PC-3 (cell line): Measurements from ENCODE around the gene KCTD20. TPM values are rescaled to one million over a fixed set of nuclear protein-coding genes. Genes with fewer than 3 reads are reported as not detected.
A peak's percentile ranks its signal among the peaks of the same experiment; 100 is the strongest.

Experiments used
- ATAC-seq: fragments of 200-7000 bp; cut with Tn5 transposase; 2 replicates; pipeline ENCODE4 v1.9.1; 2020; ENCODE audit warnings: mild to moderate bottlenecking, moderate library complexity
- BruUV-seq: library from RNA; stranded (reverse); fragments of 400-500 nt; replicated peaks from 2 replicates; lab custom pipeline; 2021; lab: Mats Ljungman, UMichigan
- CTCF ChIA-PET: fragments of 300-600 bp; sonication (Branson Sonifier 250); formaldehyde crosslinking; loops from one replicate; lab custom pipeline; 2022; ENCODE audit warnings: antibody characterized with exemption; lab: Charles Lee
- POLR2A ChIA-PET: fragments of 300-600 bp; sonication (Branson Sonifier 250); formaldehyde crosslinking; loops from one replicate; lab custom pipeline; 2022; ENCODE audit warnings: antibody characterized with exemption; ENCODE audit not compliant: unreplicated experiment; lab: Charles Lee
- DNase-seq: peaks from one replicate; pipeline ENCODE4 v3.0.0-alpha.2; 2015
- H2AFZ ChIP-seq: fragments of 300-600 bp; sonication (generic); 2 replicates; pipeline ENCODE4 v1.6.0; 2016; ENCODE audit warnings: antibody characterized with exemption, low read length
- H3F3A ChIP-seq: fragments of 300-600 bp; sonication (generic); one replicate; pipeline ENCODE4 v1.6.0; 2017; ENCODE audit warnings: antibody characterized with exemption, low read length, control low read depth, mild to moderate bottlenecking; ENCODE audit not compliant: unreplicated experiment
- H3K27ac ChIP-seq: fragments of 300-600 bp; sonication (generic); 2 replicates; pipeline ENCODE4 v1.5.1; 2016; ENCODE audit warnings: mild to moderate bottlenecking, low read length
- H3K27me3 ChIP-seq: fragments of 300-600 bp; sonication (generic); 2 replicates; pipeline ENCODE4 v1.6.1; 2016; ENCODE audit warnings: low read length, mixed read lengths
- H3K36me3 ChIP-seq: fragments of 300-600 bp; sonication (generic); 2 replicates; pipeline ENCODE4 v1.6.1; 2016; ENCODE audit warnings: low read depth, mixed run types, low read length, mixed read lengths
- H3K4me1 ChIP-seq: fragments of 300-600 bp; sonication (generic); 2 replicates; pipeline ENCODE4 v1.5.1; 2016; ENCODE audit warnings: low read length; ENCODE audit not compliant: insufficient read depth
- H3K4me2 ChIP-seq: fragments of 300-600 bp; sonication (generic); 2 replicates; pipeline ENCODE4 v1.6.0; 2016; ENCODE audit warnings: low read length
- H3K4me3 ChIP-seq: fragments of 300-600 bp; sonication (generic); 2 replicates; pipeline ENCODE4 v1.5.1; 2016; ENCODE audit warnings: mild to moderate bottlenecking, low read length, mixed read lengths
- H3K79me2 ChIP-seq: fragments of 300-600 bp; sonication (generic); 2 replicates; pipeline ENCODE4 v1.6.1; 2017; ENCODE audit warnings: low read length, mixed read lengths
- H3K9ac ChIP-seq: fragments of 300-600 bp; sonication (generic); 2 replicates; pipeline ENCODE4 v1.6.0; 2016; ENCODE audit warnings: mild to moderate bottlenecking, low read length
- H3K9me2 ChIP-seq: fragments of 300-600 bp; sonication (generic); replicated peaks from 2 replicates; pipeline ENCODE4 v1.6.1; 2016; ENCODE audit warnings: mixed run types, low read length, mixed read lengths
- H3K9me3 ChIP-seq: fragments of 300-600 bp; sonication (generic); 2 replicates; pipeline ENCODE4 v1.6.1; 2016; ENCODE audit warnings: low read length, mixed read lengths
- H4K20me1 ChIP-seq: fragments of 300-600 bp; sonication (generic); 2 replicates; pipeline ENCODE4 v1.6.1; 2016; ENCODE audit warnings: low read length, mixed read lengths
- EZH2 ChIP-seq: fragments of 300-600 bp; sonication (generic); IDR thresholded peaks from one replicate; pipeline ENCODE4 v1.6.1; 2017; ENCODE audit warnings: antibody characterized with exemption, mild to moderate bottlenecking, low read length; ENCODE audit not compliant: unreplicated experiment
- EZH2phosphoT487 ChIP-seq: fragments of 300-600 bp; sonication (generic); IDR thresholded peaks from 2 replicates; pipeline ENCODE4 v1.6.1; 2018; ENCODE audit warnings: mild to moderate bottlenecking, antibody characterized with exemption, low read length, borderline replicate concordance
- intact Hi-C: fragments of 100-400 bp; cut with micrococcal nuclease; formaldehyde crosslinking; loops from 2 replicates; pipeline ENCODE4 v1.9.0; 2023
- total RNA-seq: library from RNA; depleted of rRNA; stranded (reverse); fragments of >200 nt; gene quantifications from 2 replicates; pipeline ENCODE4 v1.2.3, GENCODE V29; 2014
- TF ChIP-seq, protein P1 (sequence below): fragments of 300-600 bp; sonication (generic); conservative IDR thresholded peaks from 2 replicates; pipeline ENCODE4 v1.5.1; 2017; ENCODE audit warnings: antibody characterized with exemption, low read depth, mild to moderate bottlenecking, low read length

Gene KCTD20
- total RNA-seq, 1 experiment from 2014 or later: 26.5 TPM

DNA sequence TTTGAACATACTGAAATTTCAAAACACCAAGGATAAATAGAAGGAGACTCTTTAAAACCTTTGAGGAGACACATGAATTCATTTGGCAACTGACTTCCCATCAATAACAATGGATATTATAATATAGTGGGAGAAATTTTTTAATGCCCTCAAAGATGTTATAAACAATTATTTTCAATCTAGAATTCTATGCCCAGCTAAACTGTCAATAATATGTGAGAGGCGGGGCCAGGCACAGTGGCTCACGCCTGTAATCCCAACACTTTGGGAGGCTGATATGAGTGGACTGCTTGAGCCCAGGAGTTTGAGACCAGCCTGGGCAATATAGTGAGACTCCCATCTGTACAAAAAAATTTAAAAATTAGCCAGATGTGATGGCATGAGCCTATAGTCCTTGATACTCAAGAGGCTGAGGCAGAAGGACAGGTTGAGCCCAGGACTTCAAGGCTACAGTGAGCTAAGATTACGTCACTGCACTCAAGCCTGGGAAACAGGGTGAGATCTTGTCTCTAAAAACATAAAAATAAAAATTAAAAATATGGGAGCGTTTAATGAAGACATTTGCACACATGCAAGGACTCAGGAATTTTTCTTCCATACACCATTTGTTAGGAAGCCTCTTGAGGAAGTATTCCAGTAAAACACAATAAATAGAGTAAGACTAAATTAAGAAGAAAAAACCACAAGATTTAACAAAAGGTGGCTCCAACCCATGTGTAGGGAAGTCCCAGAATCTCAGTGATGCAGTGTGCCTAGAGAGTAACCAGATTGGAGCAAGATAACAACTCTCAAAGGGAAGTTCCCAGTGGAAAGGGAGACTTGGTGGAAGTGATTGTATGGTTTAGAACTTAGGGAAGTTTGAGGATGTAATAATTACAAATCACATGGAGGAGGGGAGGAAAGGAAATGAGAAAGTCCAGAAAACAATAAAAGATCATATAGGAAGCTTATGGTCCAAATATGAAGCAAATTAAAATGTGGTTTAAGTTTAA, 29.0 kb upstream of the KCTD20 start:
- DNase-seq (no peak), ATAC-seq (no peak)
- Histone ChIP-seq H3K4me3 (no peak overlapping the region), H3K79me2 (no peaks in the 10 kb centered on the region), H3K4me2 (no peak overlapping the region), H3K27me3 (no peaks in the 10 kb centered on the region), H3K27ac (no peak overlapping the region), H2AFZ (no peak overlapping the region), H3F3A (no peaks in the 10 kb centered on the region), H3K9me3 (no peaks in the 10 kb centered on the region), H4K20me1 (no peaks in the 10 kb centered on the region), H3K9ac (no peak overlapping the region), H3K36me3 (no peaks in the 10 kb centered on the region), H3K9me2 (no peaks in the 10 kb centered on the region), H3K4me1 (no peaks in the 10 kb centered on the region)
- ChIA-PET CTCF (no interaction called here), POLR2A (no interaction called here)
- no peak for TF ChIP-seq EZH2
- TF ChIP-seq, protein P1, sequence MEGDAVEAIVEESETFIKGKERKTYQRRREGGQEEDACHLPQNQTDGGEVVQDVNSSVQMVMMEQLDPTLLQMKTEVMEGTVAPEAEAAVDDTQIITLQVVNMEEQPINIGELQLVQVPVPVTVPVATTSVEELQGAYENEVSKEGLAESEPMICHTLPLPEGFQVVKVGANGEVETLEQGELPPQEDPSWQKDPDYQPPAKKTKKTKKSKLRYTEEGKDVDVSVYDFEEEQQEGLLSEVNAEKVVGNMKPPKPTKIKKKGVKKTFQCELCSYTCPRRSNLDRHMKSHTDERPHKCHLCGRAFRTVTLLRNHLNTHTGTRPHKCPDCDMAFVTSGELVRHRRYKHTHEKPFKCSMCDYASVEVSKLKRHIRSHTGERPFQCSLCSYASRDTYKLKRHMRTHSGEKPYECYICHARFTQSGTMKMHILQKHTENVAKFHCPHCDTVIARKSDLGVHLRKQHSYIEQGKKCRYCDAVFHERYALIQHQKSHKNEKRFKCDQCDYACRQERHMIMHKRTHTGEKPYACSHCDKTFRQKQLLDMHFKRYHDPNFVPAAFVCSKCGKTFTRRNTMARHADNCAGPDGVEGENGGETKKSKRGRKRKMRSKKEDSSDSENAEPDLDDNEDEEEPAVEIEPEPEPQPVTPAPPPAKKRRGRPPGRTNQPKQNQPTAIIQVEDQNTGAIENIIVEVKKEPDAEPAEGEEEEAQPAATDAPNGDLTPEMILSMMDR: no peak
- TF ChIP-seq EZH2phosphoT487: no peak
- intact Hi-C loops: no loop called here
- no TSS peak for BruUV-seq

DNA sequence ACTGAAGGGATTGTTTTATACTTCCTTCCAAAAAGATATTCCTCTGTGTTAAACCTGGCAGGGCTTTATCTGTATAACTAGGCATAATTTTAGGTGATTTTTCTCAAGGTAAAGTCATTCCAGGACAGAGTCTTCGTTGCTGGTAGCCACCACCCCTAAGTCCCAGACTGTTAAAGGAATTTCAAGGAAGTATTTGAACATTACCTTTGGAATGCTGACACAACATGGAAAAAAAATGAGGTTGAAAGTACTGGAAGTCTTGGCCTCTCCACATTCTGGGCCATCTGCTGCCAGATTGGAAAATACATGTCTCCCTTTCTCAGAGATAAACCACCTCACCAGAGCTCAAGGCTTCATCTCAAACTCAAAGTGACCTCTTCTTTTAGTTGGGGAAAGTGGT, 28.3 kb upstream of the KCTD20 start:
- BruUV-seq: no TSS peak
- Histone ChIP-seq H3K27me3 (no peaks in the 10 kb centered on the region), H3K36me3 (no peaks in the 10 kb centered on the region), H3K27ac (no peak overlapping the region), H3K9me2 (no peaks in the 10 kb centered on the region), H3K4me2 (no peak overlapping the region), H3K4me3 (no peak overlapping the region), H3K9me3 (no peaks in the 10 kb centered on the region), H3K79me2 (no peaks in the 10 kb centered on the region), H3K9ac (no peak overlapping the region), H2AFZ (no peak overlapping the region), H3F3A (no peaks in the 10 kb centered on the region), H3K4me1 (no peaks in the 10 kb centered on the region), H4K20me1 (no peaks in the 10 kb centered on the region)
- TF ChIP-seq EZH2 (no peak), EZH2phosphoT487 (no peak)
- TF ChIP-seq, protein P1: no peak
- DNase-seq (no peak), ATAC-seq (no peak)
- CTCF ChIA-PET: no interaction called here
- POLR2A ChIA-PET: no interaction called here
- intact Hi-C loops: no loop called here

DNA sequence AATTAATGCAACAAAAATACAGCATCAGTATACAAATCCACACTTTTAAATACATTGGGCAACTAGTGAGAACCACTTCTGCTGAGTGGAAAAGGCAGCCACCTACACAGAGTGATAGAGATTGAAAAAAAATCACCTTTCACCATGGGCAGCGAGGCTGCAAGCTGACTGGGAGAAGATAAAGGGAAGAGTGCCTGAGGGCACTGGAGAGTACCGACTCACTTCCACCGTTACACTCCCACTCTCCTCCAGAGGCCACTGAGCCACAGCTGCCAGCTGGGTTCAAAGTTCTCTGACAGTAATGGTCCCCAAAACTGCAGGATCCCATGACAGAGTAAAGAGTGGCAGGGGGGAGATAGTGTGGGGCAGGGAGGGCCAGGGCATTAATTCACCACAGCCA, 24.2 kb upstream of the KCTD20 start:
- Histone ChIP-seq H3K4me3 (no peak overlapping the region), H3K27me3 (no peaks in the 10 kb centered on the region), H4K20me1 (no peaks in the 10 kb centered on the region), H3K4me1 (peaks cover 6% of the 10 kb centered on the region), H3K79me2 (no peaks in the 10 kb centered on the region), H3K4me2 (no peak overlapping the region), H3F3A (no peaks in the 10 kb centered on the region), H3K36me3 (no peaks in the 10 kb centered on the region), H3K27ac (no peak overlapping the region), H2AFZ (no peak overlapping the region), H3K9me2 (no peaks in the 10 kb centered on the region), H3K9ac (no peak overlapping the region), H3K9me3 (no peaks in the 10 kb centered on the region)
- DNase-seq (peak; percentile 24), ATAC-seq (no peak)
- POLR2A ChIA-PET: no interaction called here
- intact Hi-C loops: no loop called here
- no peak for TF ChIP-seq EZH2phosphoT487
- TF ChIP-seq, protein P1: no peak
- no peak for TF ChIP-seq EZH2
- no TSS peak for BruUV-seq
- CTCF ChIA-PET: no interaction called here
